ENCODE data around the gene TAF15. TPM values are rescaled to one million over a fixed set of nuclear protein-coding genes. Genes with fewer than 3 reads are reported as not detected.
A peak's percentile ranks its signal among the peaks of the same experiment; 100 is the strongest.

The TAF15 gene
- total RNA-seq (100 to 1,000 TPM; 162 to 281 (median 243) TPM), polyA plus RNA-seq (10 to 100 TPM; 27.8 to 30.2 TPM), total RNA-seq (61.2 reads per million, percentile 75 among the genes with 10 or more reads in this experiment)

- peaks cover 31 to 68% (median 57%) of the 10 kb centered on the region in 7 donors for H3K4me1 Mint-ChIP-seq
- POLR2A ChIA-PET: interaction anchor here (0.6 to 5.7 kb wide), 34 partner anchors 8 to 847 kb away, joined by 3 to 108 read pairs (median 4); partner anchors contain the start of genes AP2B1, C17orf50, LIG3 and MMP28
- peak within 1 kb of the TSS; percentile 91 for H3K4me3 ChIP-seq (ENCODE audit: low read length)
- H3K27me3 ChIP-seq (ENCODE audit: control insufficient read depth in 2 of 2, insufficient read depth in 2 of 2, low read length in 2 of 2): no peaks in the 10 kb centered on the region
- intact Hi-C loops (cut with micrococcal nuclease): loop anchor here (1.0 to 10.0 kb wide), 18 partner anchors 10 to 1138 kb away; partner anchors contain the start of genes AP2B1 (in 2 of the 2), LIG3 (in 2 of the 2), SLFN5 (in 2 of the 2) and AATF (in 1 of the 2)
- ATAC-seq (peak; percentile 97), DNase-seq (peak; percentile 85 to 97 (median 97))
- H3K27me3 Mint-ChIP-seq: no peaks in the 10 kb centered on the region
- no peaks in the 10 kb centered on the region for H3K9me3 ChIP-seq (ENCODE audit: control insufficient read depth in 2 of 3, low read length in 3 of 3)
- peak within 1 kb of the TSS; percentile 86 to 99 (median 96) for H3K4me3 Mint-ChIP-seq
- H3K27ac Mint-ChIP-seq: peak within 1 kb of the TSS; percentile 91 to 99 (median 97)
- peak within 1 kb of the TSS; percentile 83 for H3K27ac ChIP-seq (ENCODE audit: low read depth, low read length)
- peaks cover 0 to 4% (median 0%) of the 10 kb centered on the region in 5 donors for H3K36me3 Mint-ChIP-seq
- H3K9me3 Mint-ChIP-seq: no peaks in the 10 kb centered on the region
- CTCF ChIA-PET: interaction anchor here (0.6 to 9.0 kb wide), 16 partner anchors 9 to 620 kb away, joined by 3 to 222 read pairs (median 5); partner anchors contain the start of genes C17orf50, MMP28 and PEX12
- H3K4me1 ChIP-seq (ENCODE audit: control insufficient read depth in 2 of 2, insufficient read depth in 2 of 2, low read length in 2 of 2): peaks cover 33 to 37% of the 10 kb centered on the region in 2 donors
- peaks cover 0 to 9% (median 0%) of the 10 kb centered on the region in 3 experiments for H3K36me3 ChIP-seq (ENCODE audit: control insufficient read depth in 2 of 3, insufficient read depth in 3 of 3, low read length in 3 of 3)
Observed at GRCh38 chr17:35808962-35809854, at the start of gene TAF15. TSS of gene TAF15 (plus strand) at chr17:35809484. CDS start at chr17:35809570, 86 bp downstream.

DNA sequence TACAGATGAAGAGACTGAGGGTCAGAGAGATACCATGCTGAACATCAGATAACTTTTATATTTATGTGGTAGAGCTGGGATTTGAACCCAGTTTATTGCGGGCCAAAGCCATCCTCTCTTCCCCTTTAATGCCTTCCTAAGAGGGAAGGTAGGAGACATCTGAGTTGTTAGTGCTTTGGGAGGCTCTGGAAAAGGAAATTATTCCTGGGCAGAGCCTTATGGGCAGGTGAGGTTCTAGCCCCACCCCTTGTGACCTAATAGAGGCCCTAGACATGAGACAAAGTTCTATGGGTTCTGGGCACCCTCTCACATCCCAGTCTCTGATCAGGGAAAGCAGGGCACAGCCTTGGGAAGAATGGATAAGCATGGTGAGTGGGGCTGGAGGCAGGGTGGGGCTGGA lies 48.7 kb upstream of the TAF15 start, which contains the start of gene C17orf50:
Gene C17orf50 (plus strand): TSS at position 301 of the 400 bp plus-strand sequence. CDS start 55 bp downstream, at position 356.
- CTCF ChIA-PET: interaction anchor here (13.0 kb wide), 1 partner anchor 48 kb away, joined by 222 read pairs; the partner anchor contains the start of gene TAF15
- no peaks in the 10 kb centered on the region for H3K36me3 Mint-ChIP-seq
- peaks cover 0 to 9% of the 10 kb centered on the region in 2 donors for H3K4me1 ChIP-seq (ENCODE audit: control insufficient read depth in 2 of 2, insufficient read depth in 2 of 2, low read length in 2 of 2)
- H3K9me3 Mint-ChIP-seq: peaks cover 0 to 2% (median 0%) of the 10 kb centered on the region in 11 donors
- no peaks in the 10 kb centered on the region for H3K9me3 ChIP-seq (ENCODE audit: control insufficient read depth in 2 of 3, low read length in 3 of 3)
- intact Hi-C loops (cut with micrococcal nuclease): loop anchor here in 1 of 2 donors (5.0 kb wide), 1 partner anchor 172 kb away; the partner anchor contains the start of gene RDM1
- H3K27me3 Mint-ChIP-seq: peaks cover 0 to 15% (median 0%) of the 10 kb centered on the region in 5 donors
- peak within 1 kb of the TSS in 1 of 9 donors; percentile 51 for H3K27ac Mint-ChIP-seq
- DNase-seq: no peak
- no peaks in the 10 kb centered on the region for H3K36me3 ChIP-seq (ENCODE audit: control insufficient read depth in 2 of 3, insufficient read depth in 3 of 3, low read length in 3 of 3)
- H3K4me3 ChIP-seq (ENCODE audit: low read length): no peak within 1 kb of the TSS
- no peaks in the 10 kb centered on the region for H3K27me3 ChIP-seq (ENCODE audit: control insufficient read depth in 2 of 2, insufficient read depth in 2 of 2, low read length in 2 of 2)
- peak within 1 kb of the TSS in 1 of 10 donors; percentile 30 for H3K4me3 Mint-ChIP-seq
- peaks cover 0 to 10% (median 8%) of the 10 kb centered on the region in 7 donors for H3K4me1 Mint-ChIP-seq
- H3K27ac ChIP-seq (ENCODE audit: low read depth, low read length): no peak within 1 kb of the TSS
- POLR2A ChIA-PET: interaction anchor here (1.7 kb wide), 1 partner anchor 48 kb away, joined by 10 read pairs; the partner anchor contains the start of gene TAF15
- ATAC-seq: no peak

- Histone ChIP-seq H3K4me1 (ENCODE audit: control insufficient read depth in 2 of 2, insufficient read depth in 2 of 2, low read length in 2 of 2) (peaks cover 0 to 9% of the 10 kb centered on the region in 2 donors), H3K9me3 (ENCODE audit: control insufficient read depth in 2 of 3, low read length in 3 of 3) (no peaks in the 10 kb centered on the region), H3K27me3 (ENCODE audit: control insufficient read depth in 2 of 2, insufficient read depth in 2 of 2, low read length in 2 of 2) (no peaks in the 10 kb centered on the region), H3K27ac (ENCODE audit: low read depth, low read length) (no peak overlapping the region), H3K36me3 (ENCODE audit: control insufficient read depth in 2 of 3, insufficient read depth in 3 of 3, low read length in 3 of 3) (no peaks in the 10 kb centered on the region), H3K4me3 (ENCODE audit: low read length) (no peak overlapping the region)
- Mint-ChIP-seq H3K9me3 (peaks cover 0 to 2% (median 0%) of the 10 kb centered on the region in 11 donors), H3K4me1 (peaks cover 0 to 10% (median 8%) of the 10 kb centered on the region in 7 donors), H3K4me3 (peak overlapping the region in 1 of 10 donors; percentile 30), H3K36me3 (no peaks in the 10 kb centered on the region), H3K27me3 (peaks cover 0 to 13% (median 0%) of the 10 kb centered on the region in 5 donors), H3K27ac (peak overlapping the region in 1 of 9 donors; percentile 51)
- DNase-seq: no peak
- intact Hi-C loops (cut with micrococcal nuclease): loop anchor here in 1 of 2 donors (5.0 kb wide), 1 partner anchor 171 kb away; the partner anchor contains the start of gene RDM1
- POLR2A ChIA-PET: interaction anchor here (1.7 kb wide), 1 partner anchor 47 kb away, joined by 10 read pairs; the partner anchor contains the start of gene TAF15
- CTCF ChIA-PET: interaction anchor here (1.0 to 13.0 kb wide), 4 partner anchors 31 to 183 kb away, joined by 3 to 222 read pairs (median 4); partner anchors contain the start of genes MMP28 and TAF15
- no peak for ATAC-seq
Observed at GRCh38 chr17:35761601-35762000, 47.7 kb upstream of the TAF15 start.

DNA sequence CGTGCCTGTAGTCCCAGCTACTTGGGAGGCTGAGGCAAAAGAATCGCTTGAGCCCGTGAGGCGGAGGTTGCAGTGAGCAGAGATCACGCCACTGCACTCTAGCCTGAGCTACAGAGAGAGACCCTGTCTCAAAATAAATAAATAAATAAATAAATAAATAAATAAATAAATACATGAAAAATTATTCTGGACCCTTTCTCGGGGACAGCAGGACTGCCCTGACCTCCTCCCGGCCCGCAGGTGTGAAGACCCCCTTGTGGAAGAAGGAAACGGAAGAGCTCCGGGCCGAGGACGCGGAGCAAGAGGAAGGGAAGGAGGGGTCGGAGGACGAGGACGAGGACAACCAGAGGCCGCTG lies 45.5 kb upstream of the TAF15 start:
- CTCF ChIA-PET: interaction anchor here (0.7 to 13.0 kb wide), 28 partner anchors 12 to 623 kb away, joined by 3 to 222 read pairs (median 6); partner anchors contain the start of genes MMP28 and TAF15
- peaks cover 0 to 10% (median 8%) of the 10 kb centered on the region in 7 donors for H3K4me1 Mint-ChIP-seq
- peaks cover 0 to 2% (median 0%) of the 10 kb centered on the region in 11 donors for H3K9me3 Mint-ChIP-seq
- POLR2A ChIA-PET: interaction anchor here (0.6 to 5.0 kb wide), 10 partner anchors 9 to 1235 kb away, joined by 3 to 108 read pairs (median 5); partner anchors contain the start of genes MMP28 and TAF15
- DNase-seq (no peak), ATAC-seq (no peak)
- H3K27me3 ChIP-seq (ENCODE audit: control insufficient read depth in 2 of 2, insufficient read depth in 2 of 2, low read length in 2 of 2): no peaks in the 10 kb centered on the region
- peak overlapping the region; percentile 92 for H3K4me3 ChIP-seq (ENCODE audit: low read length)
- no peaks in the 10 kb centered on the region for H3K36me3 Mint-ChIP-seq
- H3K36me3 ChIP-seq (ENCODE audit: control insufficient read depth in 2 of 3, insufficient read depth in 3 of 3, low read length in 3 of 3): no peaks in the 10 kb centered on the region
- peaks cover 0 to 9% of the 10 kb centered on the region in 2 donors for H3K4me1 ChIP-seq (ENCODE audit: control insufficient read depth in 2 of 2, insufficient read depth in 2 of 2, low read length in 2 of 2)
- peak overlapping the region; percentile 27 to 99 (median 92) for H3K4me3 Mint-ChIP-seq
- intact Hi-C loops (cut with micrococcal nuclease): loop anchor here (1.0 to 5.0 kb wide), 3 partner anchors 41 to 169 kb away; partner anchors contain the start of genes TAF15 (in 2 of the 2) and RDM1 (in 1 of the 2)
- no peak overlapping the region for H3K27ac Mint-ChIP-seq
- H3K9me3 ChIP-seq (ENCODE audit: control insufficient read depth in 2 of 3, low read length in 3 of 3): no peaks in the 10 kb centered on the region
- H3K27ac ChIP-seq (ENCODE audit: low read depth, low read length): peak overlapping the region; percentile 50
- H3K27me3 Mint-ChIP-seq: peaks cover 0 to 21% (median 0%) of the 10 kb centered on the region in 5 donors

- H3K4me3 Mint-ChIP-seq: peak overlapping the region; percentile 90 to 99 (median 93)
Observed at GRCh38 chr17:35764123-35764991, 44.9 kb upstream of the TAF15 start.

More at GRCh38 chr17:35764123-35764991, 44.9 kb upstream of the TAF15 start:
- Histone ChIP-seq H3K9me3 (ENCODE audit: control insufficient read depth in 2 of 3, low read length in 3 of 3) (no peaks in the 10 kb centered on the region), H3K27me3 (ENCODE audit: control insufficient read depth in 2 of 2, insufficient read depth in 2 of 2, low read length in 2 of 2) (no peaks in the 10 kb centered on the region), H3K4me3 (ENCODE audit: low read length) (peak overlapping the region; percentile 92), H3K4me1 (ENCODE audit: control insufficient read depth in 2 of 2, insufficient read depth in 2 of 2, low read length in 2 of 2) (peaks cover 0 to 9% of the 10 kb centered on the region in 2 donors), H3K36me3 (ENCODE audit: control insufficient read depth in 2 of 3, insufficient read depth in 3 of 3, low read length in 3 of 3) (no peaks in the 10 kb centered on the region), H3K27ac (ENCODE audit: low read depth, low read length) (peak overlapping the region; percentile 50)
- H3K4me1 Mint-ChIP-seq: peaks cover 0 to 10% (median 8%) of the 10 kb centered on the region in 7 donors
- peaks cover 0 to 2% (median 0%) of the 10 kb centered on the region in 11 donors for H3K9me3 Mint-ChIP-seq
- no peaks in the 10 kb centered on the region for H3K36me3 Mint-ChIP-seq
- peak; percentile 70 to 92 (median 81) for DNase-seq
- peaks cover 0 to 21% (median 0%) of the 10 kb centered on the region in 5 donors for H3K27me3 Mint-ChIP-seq
- intact Hi-C loops (cut with micrococcal nuclease): loop anchor here (1.0 to 5.0 kb wide), 3 partner anchors 40 to 168 kb away; partner anchors contain the start of genes TAF15 (in 2 of the 2) and RDM1 (in 1 of the 2)
- H3K27ac Mint-ChIP-seq: peak overlapping the region; percentile 41 to 88 (median 79)
- ATAC-seq: peak; percentile 90
- CTCF ChIA-PET: interaction anchor here (0.6 to 13.0 kb wide), 27 partner anchors 11 to 623 kb away, joined by 3 to 222 read pairs (median 6); partner anchors contain the start of genes MMP28 and TAF15
- POLR2A ChIA-PET: interaction anchor here (1.0 to 5.0 kb wide), 9 partner anchors 9 to 52 kb away, joined by 3 to 108 read pairs (median 6); partner anchors contain the start of genes MMP28 and TAF15
